Natural killer cell treated with Interleukin-12 subunit alpha and Interleukin-12 subunit beta and Interleukin-15 and Interleukin-18, amount 100 ng/mL, for 72 hours (primary cell): ENCODE results near the gene DUSP28. TPM values are rescaled to one million over a fixed set of nuclear protein-coding genes. Genes with fewer than 3 reads are reported as not detected.
"Not testable (repeated sequence)": the region's sequence is repeated elsewhere in the genome, so short reads cannot be mapped to it uniquely, and the experiment has no call there.

Source experiments
- ATAC-seq, 2 donors: fragments of 150-1000 bp; cut with Tn5 transposase in 1 of 2; sonication (Bioruptor Pico), chemical (Tn5 transposase) in 1 of 2; 2 replicates each; pipeline ENCODE4 v1.10.0; 2021
- DNase-seq: peaks from one replicate; pipeline ENCODE4 v3.0.0; 2022; ENCODE audit warnings: low spot score
- H3K27ac Mint-ChIP-seq, 2 donors: 1 replicate in 1 of 2; 2 replicates in 1 of 2; pipeline ENCODE4 v1.8.0; 2022; ENCODE audit warnings: mixed read lengths in 2 of 2, mild to moderate bottlenecking in 1 of 2, moderate library complexity in 1 of 2
- H3K27me3 Mint-ChIP-seq, 2 donors: 1 replicate in 1 of 2; 2 replicates in 1 of 2; pipeline ENCODE4 v1.8.0; 2022; ENCODE audit warnings: mixed read lengths in 2 of 2
- H3K36me3 Mint-ChIP-seq: one replicate; pipeline ENCODE4 v1.8.0; 2022; ENCODE audit warnings: mixed read lengths
- H3K4me1 Mint-ChIP-seq, 2 donors: 1 replicate in 1 of 2; 2 replicates in 1 of 2; pipeline ENCODE4 v1.8.0; 2022; ENCODE audit warnings: low read depth in 2 of 2, mixed read lengths in 2 of 2, mild to moderate bottlenecking in 1 of 2
- H3K4me3 Mint-ChIP-seq: one replicate; pipeline ENCODE4 v1.8.0; 2022; ENCODE audit warnings: mixed read lengths
- H3K9me3 Mint-ChIP-seq: 2 replicates; pipeline ENCODE4 v1.8.0; 2022; ENCODE audit warnings: mixed read lengths
- total RNA-seq, 2 donors: library from RNA; stranded (reverse); gene quantifications; one replicate each; pipeline ENCODE4 v1.2.3, GENCODE V29; 2022

DUSP28 gene
- total RNA-seq, 2 donors from 2014 or later, result 6.1 to 6.3 TPM

DNA sequence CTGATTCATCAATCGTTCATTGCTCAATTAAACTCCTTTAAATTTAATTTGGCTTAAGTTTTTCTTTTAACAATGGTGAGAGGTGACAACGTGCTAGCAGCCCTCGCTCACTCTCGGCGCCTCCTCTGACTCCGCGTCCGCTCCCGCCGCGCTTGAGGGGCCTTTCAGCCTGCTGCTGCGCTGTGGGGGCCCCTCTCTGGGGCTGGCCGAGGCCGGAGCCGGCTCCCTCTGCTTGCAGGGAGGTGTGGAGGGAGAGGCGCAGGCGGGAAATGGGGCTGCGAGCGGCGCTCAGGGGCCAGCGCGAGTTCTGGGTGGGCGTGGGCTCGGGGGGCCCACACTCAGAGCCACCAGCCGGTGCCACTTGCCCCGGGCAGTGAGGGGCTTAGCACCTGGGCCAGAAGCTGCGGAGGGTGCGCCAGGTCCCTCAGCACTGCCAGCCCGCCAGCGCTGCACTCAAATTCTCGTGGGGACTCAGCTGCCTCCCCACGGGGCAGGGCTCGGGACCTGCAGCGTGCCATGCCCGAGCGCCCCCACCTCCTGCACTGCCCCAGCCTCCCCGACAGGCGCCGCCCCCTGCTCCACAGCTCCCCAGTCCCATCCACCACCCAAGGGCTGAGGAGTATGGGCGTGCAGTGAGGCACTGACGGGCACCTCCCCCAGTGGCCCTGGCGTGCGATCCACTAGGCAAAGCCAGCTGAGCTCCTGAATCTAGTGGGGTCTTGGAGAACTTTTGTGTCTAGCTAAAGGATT is 22.0 kb upstream of the DUSP28 start:
- no peak overlapping the region for H3K4me3 Mint-ChIP-seq
- H3K36me3 Mint-ChIP-seq, result peaks cover 29% of the 10 kb centered on the region
- no peak for DNase-seq
- no peak overlapping the region for H3K27ac Mint-ChIP-seq
- no peaks in the 10 kb centered on the region for H3K27me3 Mint-ChIP-seq
- H3K9me3 Mint-ChIP-seq, result no peaks in the 10 kb centered on the region
- peaks cover 9 to 15% of the 10 kb centered on the region in 2 donors for H3K4me1 Mint-ChIP-seq
- no peak for ATAC-seq

GRCh38 chr2:240539101-240539500 is 21.1 kb upstream of the DUSP28 start:
- not testable (repeated sequence) for ATAC-seq, H3K27ac Mint-ChIP-seq, DNase-seq, H3K27me3 Mint-ChIP-seq, H3K4me3 Mint-ChIP-seq, H3K9me3 Mint-ChIP-seq
- Mint-ChIP-seq H3K36me3 (peaks cover 25% of the 10 kb centered on the region), H3K4me1 (peaks cover 9 to 15% of the 10 kb centered on the region in 2 donors)

GRCh38 chr2:240539906-240540305 is 20.3 kb upstream of the DUSP28 start:
- ATAC-seq (no peak), DNase-seq (no peak)
- Mint-ChIP-seq H3K27me3 (no peaks in the 10 kb centered on the region), H3K9me3 (no peaks in the 10 kb centered on the region), H3K27ac (peak overlapping the region in 1 of 2 donors; percentile 32), H3K4me1 (peaks cover 9 to 15% of the 10 kb centered on the region in 2 donors), H3K4me3 (no peak overlapping the region), H3K36me3 (peaks cover 23% of the 10 kb centered on the region)

DNA sequence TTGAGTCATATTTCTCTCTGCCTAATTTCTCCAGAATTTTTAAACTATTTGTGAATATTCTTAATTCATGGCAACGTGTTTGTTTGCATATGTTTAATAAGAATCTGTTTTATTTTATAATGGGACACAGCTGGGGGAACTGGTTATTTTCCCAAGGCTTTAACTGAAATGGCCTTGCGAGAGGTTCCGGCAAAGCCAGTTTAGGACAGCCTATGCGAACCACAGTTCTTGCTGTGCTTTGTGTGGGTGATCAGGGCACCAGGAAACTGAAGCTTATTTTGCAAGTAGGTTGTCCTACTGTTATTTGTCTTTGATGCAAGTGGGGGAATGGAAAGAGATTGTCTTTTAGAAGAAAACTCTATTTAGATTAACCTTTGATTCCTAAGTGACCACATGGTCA is 8.9 kb upstream of the DUSP28 start:
- DNase-seq (no peak), ATAC-seq (no peak)
- Mint-ChIP-seq H3K27me3 (no peaks in the 10 kb centered on the region), H3K9me3 (no peaks in the 10 kb centered on the region), H3K4me3 (no peak overlapping the region), H3K36me3 (peaks cover 17% of the 10 kb centered on the region), H3K4me1 (peaks cover 6% of the 10 kb centered on the region in 2 donors), H3K27ac (no peak overlapping the region)

- H3K4me3 Mint-ChIP-seq, result no peak overlapping the region
- H3K27me3 Mint-ChIP-seq, result no peaks in the 10 kb centered on the region
- H3K36me3 Mint-ChIP-seq, result peaks cover 17% of the 10 kb centered on the region
- peaks cover 11% of the 10 kb centered on the region in 2 donors for H3K4me1 Mint-ChIP-seq
- no peak for ATAC-seq
- DNase-seq, result no peak
- H3K27ac Mint-ChIP-seq, result no peak overlapping the region
- H3K9me3 Mint-ChIP-seq, result no peaks in the 10 kb centered on the region
Observed at GRCh38 chr2:240551811-240552210, 8.3 kb upstream of the DUSP28 start.

- DNase-seq (no peak), ATAC-seq (no peak)
- H3K27ac Mint-ChIP-seq, result no peak overlapping the region
- H3K36me3 Mint-ChIP-seq, result peaks cover 17% of the 10 kb centered on the region
- H3K9me3 Mint-ChIP-seq, result no peaks in the 10 kb centered on the region
- no peak overlapping the region for H3K4me3 Mint-ChIP-seq
- H3K4me1 Mint-ChIP-seq, result peaks cover 19 to 22% of the 10 kb centered on the region in 2 donors
- no peaks in the 10 kb centered on the region for H3K27me3 Mint-ChIP-seq
Observed at GRCh38 chr2:240553956-240554480, 6.1 kb upstream of the DUSP28 start.

DNA sequence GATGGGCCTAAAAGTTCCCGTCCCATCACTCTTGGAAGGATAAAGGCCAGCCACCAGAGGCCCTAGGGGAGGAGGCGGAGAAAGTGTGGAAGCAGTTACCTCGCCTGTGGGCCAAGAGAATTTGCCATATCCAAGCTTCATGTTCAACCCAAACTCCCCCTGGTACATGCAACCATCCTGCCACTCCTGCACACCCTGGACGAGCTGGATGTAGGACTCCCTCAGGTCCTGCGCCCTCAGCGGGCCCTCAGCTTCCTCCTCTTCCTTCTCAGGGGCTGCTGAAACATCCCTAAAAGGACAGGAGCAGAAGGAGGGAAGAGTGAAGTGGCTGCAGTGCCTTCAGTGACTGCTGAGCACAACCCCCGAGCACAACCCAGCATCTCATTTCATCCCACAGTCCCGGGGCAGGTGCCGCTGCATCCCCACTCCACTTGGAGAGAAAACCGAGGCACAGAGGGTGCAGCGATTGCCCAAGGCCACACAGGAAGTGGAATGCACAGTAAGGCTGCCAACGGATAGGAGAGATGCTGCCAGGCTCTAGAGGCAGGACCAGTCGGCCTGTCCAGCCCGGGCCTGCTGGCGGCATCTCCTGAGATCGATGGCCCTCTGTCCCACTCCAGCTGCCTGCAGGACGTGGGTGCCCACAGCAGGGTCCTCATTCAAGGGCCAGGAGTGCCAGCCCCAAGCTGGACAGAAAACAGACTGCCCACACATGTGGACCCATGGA is 5.2 kb upstream of the DUSP28 start:
- Mint-ChIP-seq H3K4me3 (no peak overlapping the region), H3K36me3 (peaks cover 17% of the 10 kb centered on the region), H3K27ac (no peak overlapping the region), H3K4me1 (peaks cover 25 to 31% of the 10 kb centered on the region in 2 donors), H3K27me3 (no peaks in the 10 kb centered on the region), H3K9me3 (no peaks in the 10 kb centered on the region)
- DNase-seq (no peak), ATAC-seq (no peak)

DNA sequence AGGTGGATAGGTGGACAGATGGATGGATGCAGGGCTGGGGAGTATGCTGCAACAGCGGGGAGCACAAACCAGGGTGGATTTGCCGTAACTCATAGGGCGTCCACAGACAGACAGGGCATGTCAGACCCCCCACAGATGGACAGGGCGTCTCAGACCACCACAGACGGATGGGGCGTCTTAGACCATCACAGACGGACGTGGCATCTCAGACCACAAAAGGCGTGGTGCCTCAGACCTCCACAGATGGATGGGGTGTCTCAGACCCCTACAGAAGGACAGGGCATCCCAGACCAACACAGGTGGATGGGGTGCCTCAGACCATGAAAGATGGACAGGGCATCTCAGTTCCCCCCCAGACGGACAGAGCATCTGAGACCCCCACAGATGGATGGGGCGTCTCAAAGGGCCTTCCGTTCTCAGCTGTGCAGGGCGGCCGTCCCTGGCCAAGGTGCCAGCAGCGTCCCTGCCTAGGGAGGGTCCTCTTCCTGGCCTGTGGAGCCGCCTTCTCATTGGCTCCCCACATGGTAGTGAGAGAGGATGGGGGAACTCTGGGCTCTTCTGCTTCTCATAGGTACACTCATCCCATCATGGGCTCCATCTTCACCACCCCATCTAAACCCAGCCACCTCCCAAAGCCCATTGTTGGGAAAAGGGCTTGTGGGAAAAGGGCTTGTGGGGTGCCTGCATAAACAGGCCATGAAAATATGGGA is 4.5 kb upstream of the DUSP28 start:
- DNase-seq, result no peak
- peaks cover 15% of the 10 kb centered on the region for H3K36me3 Mint-ChIP-seq
- H3K27me3 Mint-ChIP-seq, result no peaks in the 10 kb centered on the region
- no peak overlapping the region for H3K27ac Mint-ChIP-seq
- ATAC-seq, result no peak
- H3K9me3 Mint-ChIP-seq, result no peaks in the 10 kb centered on the region
- no peak overlapping the region for H3K4me3 Mint-ChIP-seq
- peaks cover 25 to 33% of the 10 kb centered on the region in 2 donors for H3K4me1 Mint-ChIP-seq

GRCh38 chr2:240556553-240557100 is 3.5 kb upstream of the DUSP28 start:
- Mint-ChIP-seq H3K27me3 (no peaks in the 10 kb centered on the region), H3K4me3 (no peak overlapping the region), H3K9me3 (no peaks in the 10 kb centered on the region), H3K36me3 (peaks cover 6% of the 10 kb centered on the region), H3K27ac (no peak overlapping the region), H3K4me1 (peaks cover 29 to 39% of the 10 kb centered on the region in 2 donors)
- ATAC-seq, result no peak
- peak; percentile 65 for DNase-seq

DNA sequence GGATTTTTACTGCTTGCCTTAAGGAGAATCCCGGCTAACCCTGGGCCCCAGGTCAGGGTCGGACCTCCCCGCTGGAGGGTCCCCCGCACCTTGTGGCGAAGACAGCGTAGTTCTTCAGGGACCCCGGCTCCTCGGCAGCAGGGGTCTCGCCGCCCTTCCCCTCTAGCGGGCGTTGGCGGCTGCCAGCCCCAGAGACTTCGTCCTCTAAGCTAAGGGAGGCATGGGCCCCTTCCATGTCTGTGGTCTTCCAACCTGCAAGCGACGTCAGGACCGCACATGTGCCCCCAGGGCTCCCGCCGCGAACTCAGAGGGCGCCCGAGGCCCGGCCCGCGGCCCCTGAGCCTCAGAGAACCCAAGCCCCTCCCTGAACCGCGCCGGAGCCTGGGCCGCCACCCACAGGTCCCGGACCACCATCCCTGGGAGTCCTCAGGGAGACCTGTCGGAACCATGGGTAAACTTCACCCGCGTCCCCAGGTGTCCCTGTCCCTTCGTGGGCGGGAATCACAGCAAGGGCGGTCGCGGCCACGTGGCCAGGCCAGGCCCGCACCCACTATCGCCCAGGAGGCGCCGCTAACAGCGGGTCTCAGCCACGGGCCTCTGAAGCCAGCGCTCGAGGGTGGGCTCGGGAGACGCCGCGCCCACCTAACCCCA is 2.9 kb upstream of the DUSP28 start:
- Mint-ChIP-seq H3K9me3 (no peaks in the 10 kb centered on the region), H3K4me3 (no peak overlapping the region), H3K36me3 (peaks cover under 1% of the 10 kb centered on the region), H3K27me3 (no peaks in the 10 kb centered on the region), H3K27ac (no peak overlapping the region), H3K4me1 (peaks cover 29 to 45% of the 10 kb centered on the region in 2 donors)
- ATAC-seq (no peak), DNase-seq (peak; percentile 61)

DNA sequence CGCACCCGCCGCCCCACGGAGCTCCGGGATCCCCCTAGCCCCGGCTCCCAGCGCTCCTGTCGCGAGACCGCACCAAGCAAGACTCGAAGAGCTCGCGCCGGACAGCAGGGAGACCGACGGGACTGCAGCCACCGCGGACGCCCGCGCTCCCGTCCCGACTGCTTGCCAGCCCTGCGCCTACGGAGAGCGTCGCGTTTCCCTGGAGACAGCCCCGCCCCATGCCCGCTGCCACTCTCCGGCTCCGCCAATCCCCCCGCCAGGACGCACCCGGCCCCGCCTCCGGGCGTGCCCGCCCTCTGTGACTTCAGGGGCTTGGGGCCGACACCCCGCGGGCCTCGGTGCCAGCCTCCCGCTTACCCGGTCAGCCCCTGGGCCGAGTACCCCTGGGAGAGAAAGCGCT is 2.3 kb upstream of the DUSP28 start, which contains the start of gene ANKMY1:
TSS of gene ANKMY1 (minus strand) at position 181 of the 400 bp plus-strand sequence. CDS start 653 bp downstream, outside the sequence.
- H3K4me3 Mint-ChIP-seq, result peak within 1 kb of the TSS; percentile 92

GRCh38 chr2:240558236-240558761 is 1.9 kb upstream of the DUSP28 start:
- DNase-seq (no peak), ATAC-seq (no peak)
- H3K9me3 Mint-ChIP-seq, result no peaks in the 10 kb centered on the region
- H3K36me3 Mint-ChIP-seq, result no peaks in the 10 kb centered on the region
- H3K4me1 Mint-ChIP-seq, result peaks cover 30 to 56% of the 10 kb centered on the region in 2 donors
- peak overlapping the region; percentile 92 for H3K4me3 Mint-ChIP-seq
- H3K27ac Mint-ChIP-seq, result no peak overlapping the region
- no peaks in the 10 kb centered on the region for H3K27me3 Mint-ChIP-seq

More for the DNA sequence above, 2.3 kb upstream of the DUSP28 start, which contains the start of gene ANKMY1:
- H3K9me3 Mint-ChIP-seq, result no peaks in the 10 kb centered on the region
- peak within 1 kb of the TSS in 1 of 2 donors; percentile 99 for H3K27ac Mint-ChIP-seq
- no peaks in the 10 kb centered on the region for H3K36me3 Mint-ChIP-seq
- DNase-seq, result peak; percentile 83
- peaks cover 29 to 51% of the 10 kb centered on the region in 2 donors for H3K4me1 Mint-ChIP-seq
- no peaks in the 10 kb centered on the region for H3K27me3 Mint-ChIP-seq
- ATAC-seq, result peak in 1 of 2 donors; percentile 26

GRCh38 chr2:240559286-240559685 is 871 bp upstream of the DUSP28 start:
- H3K4me3 Mint-ChIP-seq, result peak overlapping the region; percentile 92
- DNase-seq (no peak), ATAC-seq (no peak)
- no peaks in the 10 kb centered on the region for H3K27me3 Mint-ChIP-seq
- peaks cover 39 to 66% of the 10 kb centered on the region in 2 donors for H3K4me1 Mint-ChIP-seq
- no peaks in the 10 kb centered on the region for H3K9me3 Mint-ChIP-seq
- H3K27ac Mint-ChIP-seq, result peak overlapping the region; percentile 83 to 99
- H3K36me3 Mint-ChIP-seq, result no peaks in the 10 kb centered on the region
